ENCODE results near the gene ITPA. TPM values are rescaled to one million over a fixed set of nuclear protein-coding genes. Genes with fewer than 3 reads are reported as not detected.
A peak's percentile ranks its signal among the peaks of the same experiment; 100 is the strongest.

The ITPA gene
- 10 to 100 TPM; 35.2 to 43.6 (median 39.1) TPM for total RNA-seq

DNA sequence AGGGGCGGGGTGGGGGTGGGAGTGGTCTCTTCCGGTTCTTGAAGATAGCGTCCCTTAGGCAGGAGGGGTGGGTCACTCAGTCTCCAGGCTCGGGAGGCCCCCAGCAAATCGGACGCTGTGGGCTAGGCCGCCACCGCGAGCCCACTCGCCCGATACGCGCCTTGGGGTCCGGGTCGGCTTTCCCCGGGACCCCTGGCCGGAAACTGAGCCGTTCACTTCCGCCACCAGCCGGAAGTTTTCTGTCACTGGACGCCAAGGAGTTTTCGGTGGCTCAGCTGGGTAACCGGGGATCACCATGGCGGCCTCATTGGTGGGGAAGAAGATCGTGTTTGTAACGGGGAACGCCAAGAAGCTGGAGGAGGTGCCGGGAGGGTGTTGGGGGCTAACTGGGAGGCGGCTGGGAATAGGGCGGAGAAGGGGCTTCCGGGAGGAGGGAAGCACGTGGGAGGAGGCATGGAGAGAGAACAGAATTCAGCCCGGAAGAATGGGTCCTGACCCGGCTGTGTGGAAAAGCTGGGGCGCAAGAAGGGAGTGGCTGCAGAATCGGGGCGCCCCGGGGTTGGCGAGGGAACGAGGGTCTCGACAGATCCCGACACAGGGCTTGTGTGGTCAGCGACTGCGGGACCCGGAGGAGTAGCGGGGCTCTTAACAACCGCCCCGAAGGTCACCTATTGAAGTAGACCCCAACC, at the start of gene ITPA:
Gene ITPA (plus strand): TSS at position 242 of the 689 bp plus-strand sequence. CDS start 54 bp downstream, at position 296.
- Histone ChIP-seq H3K36me3 (no peaks in the 10 kb centered on the region), H3K4me3 (peak within 1 kb of the TSS; percentile 86 to 95 (median 88)), H3K4me1 (no peaks in the 10 kb centered on the region), H3K27me3 (no peaks in the 10 kb centered on the region), H3K9me3 (no peaks in the 10 kb centered on the region), H3K27ac (peak within 1 kb of the TSS; percentile 87 to 92)
- TF ChIP-seq, protein P1, sequence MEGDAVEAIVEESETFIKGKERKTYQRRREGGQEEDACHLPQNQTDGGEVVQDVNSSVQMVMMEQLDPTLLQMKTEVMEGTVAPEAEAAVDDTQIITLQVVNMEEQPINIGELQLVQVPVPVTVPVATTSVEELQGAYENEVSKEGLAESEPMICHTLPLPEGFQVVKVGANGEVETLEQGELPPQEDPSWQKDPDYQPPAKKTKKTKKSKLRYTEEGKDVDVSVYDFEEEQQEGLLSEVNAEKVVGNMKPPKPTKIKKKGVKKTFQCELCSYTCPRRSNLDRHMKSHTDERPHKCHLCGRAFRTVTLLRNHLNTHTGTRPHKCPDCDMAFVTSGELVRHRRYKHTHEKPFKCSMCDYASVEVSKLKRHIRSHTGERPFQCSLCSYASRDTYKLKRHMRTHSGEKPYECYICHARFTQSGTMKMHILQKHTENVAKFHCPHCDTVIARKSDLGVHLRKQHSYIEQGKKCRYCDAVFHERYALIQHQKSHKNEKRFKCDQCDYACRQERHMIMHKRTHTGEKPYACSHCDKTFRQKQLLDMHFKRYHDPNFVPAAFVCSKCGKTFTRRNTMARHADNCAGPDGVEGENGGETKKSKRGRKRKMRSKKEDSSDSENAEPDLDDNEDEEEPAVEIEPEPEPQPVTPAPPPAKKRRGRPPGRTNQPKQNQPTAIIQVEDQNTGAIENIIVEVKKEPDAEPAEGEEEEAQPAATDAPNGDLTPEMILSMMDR (IDR thresholded peaks at IDR 0.05): no peak
- TF ChIP-seq POLR2AphosphoS5 (IDR thresholded peaks at IDR 0.05): no peak
- TF ChIP-seq POLR2A (IDR thresholded peaks at IDR 0.05): no peak
- DNase-seq (ENCODE audit: low spot score in 2 of 2): no peak
- intact Hi-C loops (cut with DNase I; ENCODE audit: low total_unique reads): no loop called here

DNA sequence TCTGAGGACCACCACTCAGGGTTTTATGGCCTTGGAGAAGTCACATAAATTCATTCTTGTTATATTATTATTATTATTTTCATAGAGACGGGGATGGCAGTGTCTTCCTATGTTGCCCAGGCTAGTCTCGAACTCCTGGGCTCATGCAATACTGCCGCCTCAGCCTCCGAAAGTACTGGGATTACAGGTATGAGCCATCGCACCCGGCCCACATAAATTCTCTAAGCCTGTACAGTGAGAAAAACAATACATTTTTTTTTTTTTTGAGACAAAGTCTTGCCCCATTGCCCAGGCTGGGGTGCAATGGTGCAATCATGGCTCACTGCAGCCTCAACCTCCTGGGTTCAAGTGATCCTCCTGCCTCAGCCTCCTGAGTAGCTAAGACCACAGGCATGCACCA, 48.9 kb upstream of the ITPA start:
- H3K27ac ChIP-seq: no peak overlapping the region
- intact Hi-C loops (cut with DNase I; ENCODE audit: low total_unique reads): no loop called here

DNA sequence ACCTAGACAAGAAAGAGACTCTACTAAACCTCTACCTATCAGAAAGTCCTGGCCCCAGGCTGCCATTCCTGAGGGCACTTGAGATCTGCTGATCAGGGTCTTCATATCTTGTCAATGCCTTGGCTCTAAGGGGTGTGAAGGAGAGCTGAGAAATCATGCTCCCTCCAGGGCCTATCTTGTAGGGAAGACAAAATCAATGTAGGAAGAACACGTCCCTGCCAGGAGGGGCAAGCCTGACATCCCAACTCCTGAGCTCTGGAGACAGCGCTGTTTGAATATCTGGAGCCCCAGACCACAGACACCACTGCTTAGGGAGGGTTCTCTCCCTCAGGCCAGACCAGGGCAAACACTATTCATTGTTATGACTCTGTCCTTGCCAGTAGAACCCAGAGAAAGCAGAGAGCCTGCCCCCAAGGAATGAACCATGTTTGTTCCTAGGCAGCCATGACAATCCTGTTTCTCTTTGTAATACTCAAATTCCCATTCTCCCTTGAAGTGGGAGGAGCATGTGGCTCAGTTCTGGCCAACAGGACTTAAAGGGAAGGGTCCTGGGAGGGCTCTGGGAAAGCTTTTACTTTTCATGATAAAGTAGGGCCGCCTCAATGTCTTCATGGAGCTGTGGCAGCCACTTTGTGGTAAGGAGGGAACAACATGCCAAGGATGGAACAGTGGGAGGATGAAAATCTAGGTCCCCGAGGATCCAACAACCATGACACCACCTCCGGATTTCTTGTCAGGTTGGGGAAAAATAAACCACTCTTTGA, 47.8 kb upstream of the ITPA start:
- Histone ChIP-seq H3K4me3 (no peak overlapping the region), H3K36me3 (no peaks in the 10 kb centered on the region), H3K27me3 (no peaks in the 10 kb centered on the region), H3K27ac (no peak overlapping the region), H3K4me1 (peaks cover 15 to 19% of the 10 kb centered on the region in 2 donors), H3K9me3 (no peaks in the 10 kb centered on the region)
- intact Hi-C loops (cut with DNase I; ENCODE audit: low total_unique reads): no loop called here
- no peak for DNase-seq (ENCODE audit: low spot score in 2 of 2)
- TF ChIP-seq POLR2A (IDR thresholded peaks at IDR 0.05) (no peak), POLR2AphosphoS5 (IDR thresholded peaks at IDR 0.05) (no peak)
- TF ChIP-seq, protein P1 (IDR thresholded peaks at IDR 0.05): no peak

More for the DNA sequence above, 48.9 kb upstream of the ITPA start:
- DNase-seq (ENCODE audit: low spot score in 2 of 2): no peak
- peak overlapping the region; percentile 86 to 97 (median 94) for H3K4me3 ChIP-seq
- peaks cover 15 to 19% of the 10 kb centered on the region in 2 donors for H3K4me1 ChIP-seq
- H3K27me3 ChIP-seq: no peaks in the 10 kb centered on the region
- H3K36me3 ChIP-seq: no peaks in the 10 kb centered on the region
- no peaks in the 10 kb centered on the region for H3K9me3 ChIP-seq
- TF ChIP-seq, protein P1 (IDR thresholded peaks at IDR 0.05): no peak
- no peak for TF ChIP-seq POLR2AphosphoS5 (IDR thresholded peaks at IDR 0.05)
- TF ChIP-seq POLR2A (IDR thresholded peaks at IDR 0.05): no peak

DNA sequence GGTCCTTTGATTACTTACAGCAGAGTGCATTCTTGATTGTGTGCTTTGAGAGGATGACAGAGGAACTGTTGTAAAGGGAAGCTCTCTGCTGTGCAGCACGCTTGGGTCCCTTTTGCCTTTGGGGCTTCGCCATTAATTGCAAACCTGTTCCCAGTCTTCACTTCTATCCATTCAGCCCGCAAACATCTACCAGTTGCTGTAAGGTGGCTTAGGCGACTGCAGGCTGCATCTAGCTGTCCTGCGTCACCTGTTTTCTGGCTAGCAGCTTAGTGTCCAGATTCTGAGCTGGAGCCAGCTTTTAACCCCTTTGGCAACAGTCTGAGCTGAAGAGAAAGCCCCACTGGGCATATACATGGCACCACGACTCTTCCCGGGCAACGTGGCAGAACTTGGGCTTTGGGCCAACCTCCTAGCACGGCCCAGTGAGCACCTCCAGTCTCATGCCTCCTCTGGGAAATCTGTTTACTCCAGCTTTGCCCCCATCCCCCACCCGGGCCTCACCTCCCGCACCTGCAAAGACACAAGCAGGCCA, 47.2 kb upstream of the ITPA start:
- H3K9me3 ChIP-seq: no peaks in the 10 kb centered on the region
- no peak overlapping the region for H3K4me3 ChIP-seq
- no peak for DNase-seq (ENCODE audit: low spot score in 2 of 2)
- intact Hi-C loops (cut with DNase I; ENCODE audit: low total_unique reads): no loop called here
- H3K4me1 ChIP-seq: peaks cover 10 to 14% of the 10 kb centered on the region in 2 donors
- H3K27me3 ChIP-seq: no peaks in the 10 kb centered on the region
- no peak for TF ChIP-seq POLR2A (IDR thresholded peaks at IDR 0.05)
- TF ChIP-seq, protein P1 (IDR thresholded peaks at IDR 0.05): no peak
- no peak for TF ChIP-seq POLR2AphosphoS5 (IDR thresholded peaks at IDR 0.05)
- H3K36me3 ChIP-seq: no peaks in the 10 kb centered on the region
- H3K27ac ChIP-seq: no peak overlapping the region
